Measurements from ENCODE around the gene ASB16. TPM values are rescaled to one million over a fixed set of nuclear protein-coding genes. Genes with fewer than 3 reads are reported as not detected.
"Not testable (repeated sequence)": the region's sequence is repeated elsewhere in the genome, so short reads cannot be mapped to it uniquely, and the experiment has no call there.

ASB16 gene
- total RNA-seq, 4 donors from 2014 or later = 0.11 TPM; not detected in 3

- Histone ChIP-seq H3K27ac (peak within 1 kb of the TSS; percentile 87 to 99 (median 98)), H3K4me3 (peak within 1 kb of the TSS; percentile 71 to 99 (median 88)), H3K4me1 (peaks cover 21 to 56% (median 49%) of the 10 kb centered on the region in 3 donors), H3K9me3 (no peaks in the 10 kb centered on the region), H3K27me3 (no peaks in the 10 kb centered on the region), H3K36me3 (no peaks in the 10 kb centered on the region)
- peak; percentile 93 for DNase-seq
- TF ChIP-seq CTCF (IDR thresholded peaks at IDR 0.05) = peak; percentile 50 to 68 (median 62)
- TF ChIP-seq POLR2A (IDR thresholded peaks at IDR 0.05) = peak in 3 of 4 donors; percentile 52 to 90 (median 71)
- WGBS, 2 donors = 0% methylated on average over 12 of the region's 78 CpGs; no CpG with 5 or more reads in 1 of the 2 donors
- intact Hi-C loops (cut with DNase I) = no loop called here
These were observed 47.0 kb upstream of the ASB16 start, which contains the start of gene HDAC5 for GRCh38 chr17:44123356-44124117. TSS of gene HDAC5 (minus strand) at chr17:44123641. CDS start at chr17:44117515, 6,126 bp downstream.

GRCh38 chr17:44124118-44124438 is 46.4 kb upstream of the ASB16 start:
- peak overlapping the region; percentile 87 to 99 (median 98) for H3K27ac ChIP-seq
- H3K27me3 ChIP-seq = no peaks in the 10 kb centered on the region
- no peak for DNase-seq
- no peaks in the 10 kb centered on the region for H3K36me3 ChIP-seq
- peaks cover 21 to 51% (median 44%) of the 10 kb centered on the region in 3 donors for H3K4me1 ChIP-seq
- intact Hi-C loops (cut with DNase I) = no loop called here
- 0 to 6% methylated on average over 7 to 8 of the region's 8 CpGs for WGBS, 2 donors
- TF ChIP-seq POLR2A (IDR thresholded peaks at IDR 0.05) (no peak), CTCF (IDR thresholded peaks at IDR 0.05) (no peak)
- H3K4me3 ChIP-seq = peak overlapping the region; percentile 71 to 99 (median 88)
- H3K9me3 ChIP-seq = no peaks in the 10 kb centered on the region

GRCh38 chr17:44128383-44128782 is 42.1 kb upstream of the ASB16 start:
- Histone ChIP-seq H3K27me3 (no peaks in the 10 kb centered on the region), H3K4me1 (peaks cover 6 to 10% (median 8%) of the 10 kb centered on the region in 3 donors), H3K4me3 (no peak overlapping the region), H3K9me3 (no peaks in the 10 kb centered on the region), H3K27ac (no peak overlapping the region), H3K36me3 (no peaks in the 10 kb centered on the region)
- TF ChIP-seq CTCF (IDR thresholded peaks at IDR 0.05) (no peak), POLR2A (IDR thresholded peaks at IDR 0.05) (no peak)
- intact Hi-C loops (cut with DNase I) = no loop called here
- 86 to 93% methylated on average over 7 of the region's 7 CpGs for WGBS, 2 donors
- DNase-seq = no peak

DNA sequence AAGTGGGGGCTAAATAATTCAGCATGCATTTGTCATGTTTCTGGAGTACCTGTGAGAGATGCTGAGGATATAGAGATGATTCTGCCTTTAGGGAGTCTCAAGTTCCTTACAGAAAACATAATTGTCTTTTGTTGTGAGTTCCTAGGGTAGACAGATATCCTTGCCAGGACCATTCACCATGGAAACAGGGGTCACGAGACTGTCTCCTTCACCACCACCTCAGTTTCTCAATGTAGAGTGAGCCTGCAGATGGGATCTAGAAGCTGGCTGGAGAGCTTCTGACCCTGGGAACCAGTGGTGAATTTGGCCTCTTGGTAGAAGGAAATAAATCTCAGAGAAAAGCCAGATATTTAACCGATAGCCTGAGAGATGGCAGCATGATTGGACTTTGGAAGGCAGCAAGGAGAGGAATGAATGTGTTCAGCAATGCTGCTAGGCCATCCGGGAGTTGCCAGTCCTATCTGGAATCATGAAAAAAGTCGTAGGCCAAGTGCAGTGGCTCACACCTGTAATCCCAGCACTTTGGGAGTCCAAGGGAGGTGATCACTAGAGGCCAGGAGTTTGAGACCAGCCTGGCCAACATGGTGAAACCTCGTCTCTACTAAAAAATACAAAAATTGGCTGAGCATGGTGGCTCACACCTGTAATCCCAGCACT is 39.7 kb upstream of the ASB16 start:
- intact Hi-C loops (cut with DNase I) = no loop called here
- H3K4me3 ChIP-seq = no peak overlapping the region
- no peaks in the 10 kb centered on the region for H3K36me3 ChIP-seq
- H3K9me3 ChIP-seq = no peaks in the 10 kb centered on the region
- TF ChIP-seq CTCF (IDR thresholded peaks at IDR 0.05) = no peak
- H3K27ac ChIP-seq = no peak overlapping the region
- no peaks in the 10 kb centered on the region for H3K27me3 ChIP-seq
- WGBS, 2 donors = 87 to 93% methylated on average over 5 of the region's 5 CpGs
- no peaks in the 10 kb centered on the region for H3K4me1 ChIP-seq
- no peak for DNase-seq

GRCh38 chr17:44131372-44131771 is 39.1 kb upstream of the ASB16 start:
- H3K9me3 ChIP-seq; DNase-seq; H3K4me1 ChIP-seq; H3K27me3 ChIP-seq; intact Hi-C loops (cut with DNase I); H3K36me3 ChIP-seq; H3K4me3 ChIP-seq; H3K27ac ChIP-seq: not testable (repeated sequence)
- 88 to 92% methylated on average over 10 to 12 of the region's 12 CpGs for WGBS, 2 donors
